IMR-90 (cell line): ENCODE results near the gene PAK1IP1. TPM values are rescaled to one million over a fixed set of nuclear protein-coding genes. Genes with fewer than 3 reads are reported as not detected.

ENCODE experiments used
- ATAC-seq: fragments of 200-7000 bp; cut with Tn5 transposase; 2 replicates; pipeline ENCODE4 v1.9.1; 2020; ENCODE audit warnings: low read depth, mild to moderate bottlenecking, moderate library complexity
- BruUV-seq: library from RNA; stranded (reverse); fragments of 400-500 nt; replicated peaks from 2 replicates; lab custom pipeline; 2021; lab: Mats Ljungman, UMichigan
- CTCF ChIA-PET: fragments of 300-600 bp; formaldehyde crosslinking; extraction: SDS; loops from one replicate; lab custom pipeline; 2021; ENCODE audit warnings: antibody characterized with exemption; lab: Yijun Ruan, JAX
- POLR2A ChIA-PET: fragments of 300-600 bp; sonication (Branson Sonifier 250); formaldehyde crosslinking; loops from one replicate; lab custom pipeline; 2022; ENCODE audit warnings: antibody characterized with exemption; ENCODE audit not compliant: unreplicated experiment; lab: Charles Lee
- DNase-seq: peaks from one replicate; pipeline ENCODE4 v3.0.0; 2013
- H2AFZ ChIP-seq: replicated peaks from 2 replicates; pipeline ENCODE3; 2013; ENCODE audit warnings: low read length, mild to moderate bottlenecking; ENCODE audit not compliant: poor library complexity
- H2AK5ac ChIP-seq: 2 replicates; pipeline ENCODE4 v1.6.1; 2013; ENCODE audit warnings: low read depth, low read length, inconsistent platforms
- H2AK9ac ChIP-seq: replicated peaks from 2 replicates; pipeline ENCODE3; 2013; ENCODE audit warnings: mild to moderate bottlenecking, low read depth, low read length, moderate library complexity; ENCODE audit not compliant: poor library complexity
- H2BK120ac ChIP-seq: 2 replicates; pipeline ENCODE4 v1.6.1; 2013; ENCODE audit warnings: low read depth, low read length, inconsistent platforms
- H2BK15ac ChIP-seq: 3 replicates; pipeline ENCODE4 v1.6.1; 2013; ENCODE audit warnings: low read depth, low read length, inconsistent platforms
- H2BK20ac ChIP-seq: 2 replicates; pipeline ENCODE4 v1.6.1; 2013; ENCODE audit warnings: low read depth, mild to moderate bottlenecking, inconsistent platforms, low read length, moderate library complexity
- H2BK5ac ChIP-seq: 2 replicates; pipeline ENCODE4 v1.6.1; 2013; ENCODE audit warnings: mild to moderate bottlenecking, low read depth, low read length, inconsistent platforms; ENCODE audit not compliant: poor library complexity, severe bottlenecking
- H3K14ac ChIP-seq: replicated peaks from 2 replicates; pipeline ENCODE4 v1.6.1; 2013; ENCODE audit warnings: low read depth, low read length, inconsistent platforms
- H3K18ac ChIP-seq: 2 replicates; pipeline ENCODE4 v1.6.1; 2013; ENCODE audit warnings: low read depth, low read length, control low read depth
- H3K23ac ChIP-seq: 2 replicates; pipeline ENCODE4 v1.6.1; 2013; ENCODE audit warnings: low read depth, low read length, inconsistent platforms
- H3K27ac ChIP-seq: 2 replicates; pipeline ENCODE4 v1.5.1; 2013; ENCODE audit warnings: mild to moderate bottlenecking, control low read depth, low read length; ENCODE audit not compliant: insufficient read depth
- H3K27me3 ChIP-seq: 2 replicates; pipeline ENCODE4 v1.6.1; 2013; ENCODE audit warnings: low read length; ENCODE audit not compliant: control insufficient read depth, insufficient read depth
- H3K36me3 ChIP-seq: 2 replicates; pipeline ENCODE4 v1.6.1; 2013; ENCODE audit warnings: low read length, mixed read lengths; ENCODE audit not compliant: control insufficient read depth, insufficient read depth
- H3K4ac ChIP-seq: 2 replicates; pipeline ENCODE4 v1.6.1; 2013; ENCODE audit warnings: low read depth, low read length, inconsistent platforms
- H3K4me1 ChIP-seq: 2 replicates; pipeline ENCODE4 v1.6.1; 2013; ENCODE audit warnings: low read length, mixed read lengths; ENCODE audit not compliant: control insufficient read depth, insufficient read depth
- H3K4me2 ChIP-seq: 2 replicates; pipeline ENCODE4 v1.6.1; 2013; ENCODE audit warnings: low read depth, mild to moderate bottlenecking, control low read depth, low read length, moderate library complexity
- H3K4me3 ChIP-seq: 2 replicates; pipeline ENCODE4 v1.5.1; 2013; ENCODE audit warnings: low read depth, mild to moderate bottlenecking, control low read depth, low read length, moderate library complexity; ENCODE audit not compliant: insufficient read depth
- H3K56ac ChIP-seq: 2 replicates; pipeline ENCODE4 v1.6.1; 2013; ENCODE audit warnings: low read length, inconsistent platforms; ENCODE audit not compliant: insufficient read depth; ENCODE audit errors: extremely low read depth
- H3K79me1 ChIP-seq, 2 experiments: 2 replicates each; pipeline ENCODE4 v1.6.1; 2013; ENCODE audit warnings: low read length in 2 of 2, inconsistent platforms in 1 of 2, low read depth in 1 of 2
- H3K9ac ChIP-seq: 2 replicates; pipeline ENCODE4 v1.6.1; 2013; ENCODE audit warnings: low read depth, low read length, control low read depth
- H3K9me1 ChIP-seq: 2 replicates; pipeline ENCODE4 v1.6.1; 2013; ENCODE audit warnings: low read length, inconsistent platforms; ENCODE audit not compliant: insufficient read depth
- H3K9me3 ChIP-seq: 2 replicates; pipeline ENCODE4 v1.6.1; 2013; ENCODE audit warnings: low read length; ENCODE audit not compliant: control insufficient read depth, insufficient read depth
- H4K20me1 ChIP-seq: 2 replicates; pipeline ENCODE4 v1.6.1; 2013; ENCODE audit warnings: low read length, inconsistent platforms; ENCODE audit not compliant: insufficient read depth
- H4K5ac ChIP-seq: 2 replicates; pipeline ENCODE4 v1.6.1; 2013; ENCODE audit warnings: mild to moderate bottlenecking, low read depth, low read length, control low read depth
- H4K8ac ChIP-seq, 2 experiments: 2 replicates each; pipeline ENCODE4 v1.6.1; 2013; ENCODE audit warnings: low read depth in 2 of 2, low read length in 2 of 2, control low read depth in 1 of 2, inconsistent platforms in 1 of 2
- H4K91ac ChIP-seq: 2 replicates; pipeline ENCODE4 v1.6.1; 2013; ENCODE audit warnings: low read depth, low read length, inconsistent platforms; ENCODE audit not compliant: insufficient read depth
- CHD1 ChIP-seq: IDR thresholded peaks from 2 replicates; pipeline ENCODE4 v1.6.1; 2012; ENCODE audit warnings: low read depth, low read length, improper control_type of control experiment
- FOS ChIP-seq: fragments of 150-350 bp; IDR thresholded peaks from 2 replicates; pipeline ENCODE4 v1.6.1; 2016; ENCODE audit warnings: low read depth, low read length
- MAFK ChIP-seq: IDR thresholded peaks from 2 replicates; pipeline ENCODE4 v1.6.1; 2012; ENCODE audit warnings: low read depth, low read length, improper control_type of control experiment
- SMC3 ChIP-seq: fragments of 150-350 bp; IDR thresholded peaks from 2 replicates; pipeline ENCODE4 v1.6.1; 2016; ENCODE audit warnings: low read depth, mild to moderate bottlenecking, antibody characterized with exemption, low read length, moderate library complexity
- WGBS, 2 experiments: methylation state at CpG; one replicate each; pipeline versions ENCODE4 v1.1.5 to v1.1.7; 2013; ENCODE audit warnings: missing lambda C conversion rate in 2 of 2; ENCODE audit not compliant: insufficient read length in 1 of 2; ENCODE audit errors: extremely low coverage in 2 of 2; 5-methylcytosine and 5-hydroxymethylcytosine counted together
- dilution Hi-C: fragments of 300-500 bp; cut with HindIII; formaldehyde crosslinking; loops from one replicate; pipeline ENCODE4 v1.14.3; 2018; ENCODE audit warnings: low sequenced_read_pairs; ENCODE audit not compliant: unreplicated experiment
- in situ Hi-C: fragments of 300-500 bp; cut with MboI; formaldehyde crosslinking; loops from 3 replicates; pipeline ENCODE4 v1.14.3; 2019; ENCODE audit warnings: low sequenced_read_pairs, inconsistent platforms, mixed read lengths
- intact Hi-C: fragments of 100-400 bp; cut with micrococcal nuclease; formaldehyde crosslinking; loops from 2 replicates; pipeline ENCODE4 v1.10.0; 2022
- polyA plus RNA-seq, 3 experiments: library from polyadenylated mRNA; depleted of rRNA; stranded (reverse); fragments of >200 nt; gene quantifications; 2 replicates each; pipeline ENCODE4 v1.2.3, GENCODE V29; 2012; ENCODE audit warnings: low replicate concordance in 1 of 3
- total RNA-seq: library from RNA; depleted of rRNA; stranded (reverse); fragments of >200 nt; gene quantifications from 2 replicates; pipeline ENCODE4 v1.2.3, GENCODE V29; 2012

The PAK1IP1 gene
- total and polyA plus RNA-seq, 2 of the 4 experiments (the other 2 are of a cell fraction): 16.9 to 22.9 TPM

GRCh38 chr6:10685092-10685915, 9.5 kb upstream of the PAK1IP1 start:
- no TSS peak for BruUV-seq
- DNase-seq: no peak
- no peak overlapping the region for H3K4me3 ChIP-seq
- POLR2A ChIA-PET: no interaction called here
- H3K79me1 ChIP-seq: no peaks in the 10 kb centered on the region
- no peak overlapping the region for H2BK20ac ChIP-seq
- peaks cover 10% of the 10 kb centered on the region for H3K27me3 ChIP-seq
- H2AK9ac ChIP-seq: no peak overlapping the region
- H3K27ac ChIP-seq: no peak overlapping the region
- in situ Hi-C loops: no loop called here
- no peak overlapping the region for H4K91ac ChIP-seq
- H2AFZ ChIP-seq: no peak overlapping the region
- no peak for ATAC-seq
- H2BK5ac ChIP-seq: no peak overlapping the region
- dilution Hi-C loops: no loop called here
- H2BK15ac ChIP-seq: no peak overlapping the region
- no peak overlapping the region for H3K4me2 ChIP-seq
- WGBS, 2 experiments: 80% methylated on average over 1 of the region's 3 CpGs; no CpG with 5 or more reads in 1 of the 2 experiments
- H4K5ac ChIP-seq: no peak overlapping the region
- no peak overlapping the region for H3K14ac ChIP-seq
- no peak overlapping the region for H3K56ac ChIP-seq
- H3K9me1 ChIP-seq: no peaks in the 10 kb centered on the region
- no peak overlapping the region for H4K8ac ChIP-seq
- H3K23ac ChIP-seq: no peak overlapping the region
- no peak overlapping the region for H3K9ac ChIP-seq
- intact Hi-C loops: no loop called here
- no peak overlapping the region for H2AK5ac ChIP-seq
- no peak overlapping the region for H3K4ac ChIP-seq
- no peak for TF ChIP-seq SMC3
- no peak for TF ChIP-seq CHD1
- TF ChIP-seq MAFK: no peak
- no peak for TF ChIP-seq FOS
- H3K9me3 ChIP-seq: no peaks in the 10 kb centered on the region
- H3K36me3 ChIP-seq: no peaks in the 10 kb centered on the region
- no peaks in the 10 kb centered on the region for H4K20me1 ChIP-seq
- no peak overlapping the region for H2BK120ac ChIP-seq
- H3K18ac ChIP-seq: no peak overlapping the region
- CTCF ChIA-PET: interaction anchor here (0.6 kb wide), 1 partner anchor 164 kb away, joined by 3 read pairs; no protein-coding TSS in a partner anchor
- no peaks in the 10 kb centered on the region for H3K4me1 ChIP-seq
